ENCODE measurements around the gene FRMD3. TPM values are rescaled to one million over a fixed set of nuclear protein-coding genes. Genes with fewer than 3 reads are reported as not detected.

FRMD3 gene
- total RNA-seq, 2 experiments from 2014 or later: 0.12 TPM; not detected in 1

Other genes starting within 250 kb of the FRMD3 start
- 1 to 10 TPM; 2.7 to 3.2 TPM for gene IDNK, start 84.7 kb upstream of the FRMD3 start, total RNA-seq
- gene UBQLN1, start 169.6 kb upstream of the FRMD3 start, total RNA-seq: 10 to 100 TPM; 84.8 to 87.1 TPM

Data from activated naive CD4-positive, alpha-beta T cell treated with anti-CD3 and anti-CD28 coated beads for 36 hours (primary cell).